H1 (cell line): ENCODE data around the gene IL22RA2. TPM values are rescaled to one million over a fixed set of nuclear protein-coding genes. Genes with fewer than 3 reads are reported as not detected.

Experiments
- PHF8 ChIP-seq: fragments of 200-600 bp; sonication (generic); conservative IDR thresholded peaks from 2 replicates; pipeline ENCODE4 v1.7.1; 2012; ENCODE audit warnings: low read depth, mild to moderate bottlenecking, inconsistent platforms, low read length, moderate library complexity
- SIX5 ChIP-seq: IDR thresholded peaks from 2 replicates; pipeline ENCODE4 v1.6.1; 2011; ENCODE audit warnings: mild to moderate bottlenecking, low read depth, low read length
- TEAD4 ChIP-seq: IDR thresholded peaks from 2 replicates; pipeline ENCODE4 v1.6.1; 2012; ENCODE audit warnings: low read depth, low read length, inconsistent platforms, mixed read lengths
- polyA plus RNA-seq, 7 experiments: library from polyadenylated mRNA; depleted of rRNA in 3 of 7; stranded (reverse) in 5 of 7; unstranded in 2 of 7; fragments of >200 nt in 5 of 7; fragments of 200-250 nt in 2 of 7; gene quantifications; 1 replicate in 5 of 7; 2 replicates in 1 of 7; 4 replicates in 1 of 7; pipeline versions ENCODE4 v1.2.1 to v1.2.3, GENCODE V29; 2011 to 2013; ENCODE audit warnings: missing spikeins in 2 of 7, mixed read lengths in 2 of 7
- total RNA-seq: library from RNA; stranded (reverse); fragmentation: NEBNext Ultra II Directional; extraction: Animal tissue kit (Norgen Biotek cat#: 25700); gene quantifications from 2 replicates; pipeline ENCODE4 v1.2.1, GENCODE V29; 2021

Gene IL22RA2
- total and polyA plus RNA-seq, 2 of the 8 experiments (the other 6 are each of a cell fraction or from before 2014, with no cell fraction given) = not detected

DNA sequence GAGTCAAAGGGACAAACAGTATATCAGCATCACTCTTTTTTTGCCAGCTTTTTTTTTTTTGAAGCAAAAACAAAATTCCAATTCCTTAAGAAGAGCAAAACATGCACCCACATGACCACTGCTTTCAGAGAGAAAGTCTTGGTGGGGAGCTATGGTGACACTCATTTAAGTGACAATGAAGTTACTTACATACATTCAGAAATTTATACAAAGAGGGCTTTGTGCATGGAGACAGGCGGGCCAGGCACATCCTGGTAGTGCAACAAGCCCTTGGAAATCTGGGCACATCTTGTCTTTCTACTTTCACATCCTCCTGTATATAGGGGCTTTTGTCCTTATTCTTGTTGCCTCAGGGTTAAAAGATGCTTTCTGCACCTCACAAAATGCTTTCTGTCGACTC, 55.9 kb downstream of the IL22RA2 start (continued):
- TF ChIP-seq TEAD4 (no peak), SIX5 (no peak), PHF8 (no peak)
